ENCODE data around the gene TUBD1. TPM values are rescaled to one million over a fixed set of nuclear protein-coding genes. Genes with fewer than 3 reads are reported as not detected.
"Not testable (repeated sequence)": the region's sequence is repeated elsewhere in the genome, so short reads cannot be mapped to it uniquely, and the experiment has no call there.

TUBD1 gene, protein sequence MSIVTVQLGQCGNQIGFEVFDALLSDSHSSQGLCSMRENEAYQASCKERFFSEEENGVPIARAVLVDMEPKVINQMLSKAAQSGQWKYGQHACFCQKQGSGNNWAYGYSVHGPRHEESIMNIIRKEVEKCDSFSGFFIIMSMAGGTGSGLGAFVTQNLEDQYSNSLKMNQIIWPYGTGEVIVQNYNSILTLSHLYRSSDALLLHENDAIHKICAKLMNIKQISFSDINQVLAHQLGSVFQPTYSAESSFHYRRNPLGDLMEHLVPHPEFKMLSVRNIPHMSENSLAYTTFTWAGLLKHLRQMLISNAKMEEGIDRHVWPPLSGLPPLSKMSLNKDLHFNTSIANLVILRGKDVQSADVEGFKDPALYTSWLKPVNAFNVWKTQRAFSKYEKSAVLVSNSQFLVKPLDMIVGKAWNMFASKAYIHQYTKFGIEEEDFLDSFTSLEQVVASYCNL
- total RNA-seq, result 6.8 TPM
- long read RNA-seq, transcript TUBD1-201 (9 exons, 2,490 nt), result major isoform, 5 of 12 reads
- long read RNA-seq, partial matches to known transcripts, result 0 of 12 reads
- long read RNA-seq, other reads (novel, unspliced or antisense), result 4 of 12 reads

- peak; percentile 97 for DNase-seq (ENCODE audit: low spot score)
Observed at GRCh38 chr17:59892924-59893675, at the start of gene TUBD1, which contains the start of gene RPS6KB1. Gene TUBD1 (minus strand): TSS chr17:59892943. CDS start chr17:59891002, 1,941 bp downstream. Gene RPS6KB1 (plus strand): TSS chr17:59893121. CDS start chr17:59893185, 64 bp downstream.

DNA sequence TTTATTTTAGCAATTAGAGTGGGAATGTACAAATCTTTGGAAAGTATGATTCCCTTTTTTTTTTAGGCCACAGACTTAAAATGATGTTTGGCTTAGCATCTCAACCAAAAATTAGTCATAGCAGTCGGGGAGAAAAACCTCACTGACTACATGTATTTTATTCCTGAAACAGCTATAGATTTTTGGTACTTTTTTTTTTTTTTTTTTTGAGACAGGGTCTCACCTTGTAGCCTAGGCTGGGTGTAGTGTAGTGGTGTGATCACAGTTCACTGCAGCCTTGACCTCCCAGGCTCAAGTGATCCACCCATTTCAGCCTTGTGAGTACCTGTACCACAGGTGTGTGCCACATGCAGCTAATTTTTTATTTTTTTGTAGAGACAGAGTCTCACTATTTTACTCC is 48.4 kb upstream of the TUBD1 start:
- DNase-seq (ENCODE audit: low spot score), result no peak

DNA sequence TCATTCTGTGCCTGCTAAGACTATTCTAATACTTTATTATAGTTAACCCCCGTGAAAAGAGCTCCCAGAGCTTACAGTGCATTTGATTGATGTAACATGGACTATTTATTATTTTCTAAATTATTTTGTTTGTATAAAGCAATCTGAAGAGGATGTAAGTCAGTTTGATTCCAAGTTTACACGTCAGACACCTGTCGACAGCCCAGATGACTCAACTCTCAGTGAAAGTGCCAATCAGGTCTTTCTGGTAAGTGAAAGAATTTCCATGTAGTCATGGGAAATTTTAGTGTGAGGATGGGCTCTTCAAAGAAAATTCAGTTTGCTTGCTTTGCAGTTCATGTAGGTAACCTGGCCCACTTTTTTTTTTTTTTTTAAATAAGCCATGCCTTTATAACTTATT is 48.0 kb upstream of the TUBD1 start:
- DNase-seq (ENCODE audit: low spot score), result not testable (repeated sequence)

DNA sequence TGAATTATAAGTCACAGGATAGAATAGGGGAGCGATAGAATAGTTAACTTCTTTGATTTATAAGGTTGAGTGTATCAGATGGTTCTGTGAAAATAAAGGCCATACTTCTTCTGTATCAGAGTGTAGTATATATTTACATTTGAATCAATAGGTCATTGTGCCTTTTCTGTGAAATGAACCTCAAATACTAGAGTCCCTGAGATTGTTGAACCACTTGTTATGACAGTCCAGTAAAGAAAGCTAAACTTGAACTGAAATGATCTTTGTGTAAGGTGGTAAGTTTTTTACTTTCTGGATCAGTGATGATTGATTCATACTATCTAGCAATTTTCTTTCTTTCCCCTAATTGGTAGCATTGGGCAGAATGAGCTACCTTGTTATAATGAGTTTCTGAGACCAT is 40.6 kb upstream of the TUBD1 start:
- DNase-seq (ENCODE audit: low spot score), result not testable (repeated sequence)

DNA sequence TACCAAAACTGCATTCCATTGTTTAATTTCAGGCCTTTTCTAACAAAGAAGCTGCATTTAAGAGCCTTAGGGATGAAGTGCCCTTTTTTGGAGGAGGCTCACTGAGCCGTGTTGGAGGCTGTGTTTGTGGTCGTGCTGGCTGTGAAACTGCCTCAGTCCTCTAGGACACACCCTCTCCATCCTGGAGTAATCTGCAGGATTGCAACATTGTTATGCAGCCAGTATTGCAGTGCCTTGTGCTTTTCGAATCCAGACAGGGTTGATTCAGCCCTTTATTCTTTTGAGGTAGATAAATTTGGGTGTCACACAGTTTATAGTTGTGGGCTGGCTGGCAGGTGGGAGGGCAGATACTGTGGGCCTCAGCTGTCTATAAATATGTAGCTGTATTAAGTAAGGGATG is 38.0 kb upstream of the TUBD1 start:
- DNase-seq (ENCODE audit: low spot score), result not testable (repeated sequence)

DNA sequence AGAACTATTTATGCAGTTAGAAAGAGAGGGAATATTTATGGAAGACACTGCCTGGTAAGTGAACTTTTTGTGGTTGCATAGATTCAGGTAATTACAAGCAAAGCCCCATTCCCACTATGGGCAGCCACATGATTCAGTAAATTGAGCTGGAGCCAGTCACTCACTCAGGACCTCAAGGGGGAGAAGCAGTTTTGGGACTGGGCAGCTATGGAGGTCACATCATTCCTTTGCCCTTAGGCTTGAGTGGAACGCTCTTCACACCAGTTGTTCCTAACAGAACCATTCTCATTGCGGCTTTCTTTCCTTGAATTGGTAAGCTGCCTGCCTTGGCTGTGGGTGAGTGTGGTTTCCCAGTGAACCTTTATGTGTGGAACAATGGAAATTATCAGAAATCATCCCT is 37.4 kb upstream of the TUBD1 start:
- not testable (repeated sequence) for DNase-seq (ENCODE audit: low spot score)

DNA sequence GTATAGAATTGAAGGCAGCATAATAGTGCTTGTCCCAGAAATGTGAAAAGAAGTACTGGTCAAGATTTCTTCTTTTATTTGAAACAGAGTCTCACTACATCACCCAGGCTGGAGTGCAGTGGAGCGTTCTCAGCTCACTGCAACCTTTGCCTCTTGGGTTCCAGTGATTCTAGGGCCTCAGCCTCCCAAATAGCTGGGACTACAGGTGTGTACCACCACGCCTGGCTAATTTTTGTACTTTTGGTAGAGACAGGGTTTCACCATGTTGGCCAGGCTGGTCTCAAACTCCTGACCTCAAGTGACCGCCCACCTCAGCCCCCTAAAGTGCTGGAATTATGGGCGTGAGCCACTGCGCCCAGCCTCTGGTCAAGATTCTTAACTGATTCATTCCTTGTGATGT is 27.9 kb upstream of the TUBD1 start:
- not testable (repeated sequence) for DNase-seq (ENCODE audit: low spot score)

DNA sequence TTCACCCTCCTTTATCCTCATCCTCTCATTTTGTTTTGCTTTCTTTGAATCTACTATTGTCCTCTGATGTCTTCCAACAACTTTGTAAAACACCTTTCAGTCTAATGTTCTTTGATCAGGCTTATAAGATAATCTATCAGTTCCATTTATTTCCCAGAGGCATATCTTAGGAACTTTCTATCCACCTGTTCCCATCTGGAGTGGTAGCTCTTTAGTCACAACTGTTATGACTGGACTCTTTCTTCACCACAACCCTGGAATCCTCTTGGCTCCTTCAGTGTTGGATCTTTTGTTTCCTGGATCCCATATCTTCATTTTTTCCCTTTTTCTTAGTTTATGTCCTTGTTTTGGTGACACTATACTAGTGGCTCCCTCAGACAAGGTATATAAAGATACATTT is 23.7 kb upstream of the TUBD1 start:
- no peak for DNase-seq (ENCODE audit: low spot score)

DNA sequence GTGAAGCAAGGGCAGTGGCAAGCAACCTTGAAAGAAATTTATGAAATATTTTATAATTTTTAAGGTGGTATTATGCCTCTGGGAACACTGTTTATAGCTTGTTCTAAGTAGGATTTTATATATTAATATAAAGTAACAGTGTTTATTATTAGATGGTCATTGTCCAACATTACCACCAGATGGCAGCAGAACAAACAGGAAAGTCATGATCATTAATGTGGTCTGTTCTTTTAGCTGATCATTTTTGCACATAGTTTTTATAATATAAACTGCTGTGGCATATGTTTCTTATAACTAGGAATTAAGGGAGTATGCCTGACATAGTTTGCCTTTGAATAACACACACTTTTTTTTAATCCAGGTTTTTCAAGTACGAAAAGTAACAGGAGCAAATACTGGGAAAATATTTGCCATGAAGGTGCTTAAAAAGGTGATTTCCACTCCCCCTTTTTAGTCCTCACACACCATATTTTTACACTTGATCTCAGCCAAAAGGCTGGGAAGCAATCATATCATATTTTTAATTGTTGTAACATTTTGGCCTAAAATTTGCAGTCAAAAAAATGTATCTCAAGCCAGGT is 21.6 kb upstream of the TUBD1 start:
- no peak for DNase-seq (ENCODE audit: low spot score)

DNA sequence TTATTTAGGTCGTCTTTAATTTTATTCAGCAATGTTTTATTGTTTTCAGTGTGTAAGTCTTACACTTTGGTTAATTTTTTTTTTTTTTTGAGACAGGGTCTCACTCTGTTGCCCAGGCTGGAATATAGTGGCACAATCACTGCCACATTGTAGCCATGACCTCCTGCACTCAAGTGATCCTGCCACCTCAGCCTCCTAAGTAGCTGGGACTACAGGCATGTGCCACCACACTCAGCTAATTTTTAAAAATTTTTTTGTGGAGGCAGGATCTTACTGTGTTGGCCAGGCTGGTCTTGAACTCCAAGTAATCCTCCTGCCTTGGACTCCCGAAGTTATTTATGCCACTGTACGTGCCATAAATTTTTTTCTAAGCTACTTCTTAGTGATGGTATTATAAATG is 14.7 kb upstream of the TUBD1 start:
- no peak for DNase-seq (ENCODE audit: low spot score)

DNA sequence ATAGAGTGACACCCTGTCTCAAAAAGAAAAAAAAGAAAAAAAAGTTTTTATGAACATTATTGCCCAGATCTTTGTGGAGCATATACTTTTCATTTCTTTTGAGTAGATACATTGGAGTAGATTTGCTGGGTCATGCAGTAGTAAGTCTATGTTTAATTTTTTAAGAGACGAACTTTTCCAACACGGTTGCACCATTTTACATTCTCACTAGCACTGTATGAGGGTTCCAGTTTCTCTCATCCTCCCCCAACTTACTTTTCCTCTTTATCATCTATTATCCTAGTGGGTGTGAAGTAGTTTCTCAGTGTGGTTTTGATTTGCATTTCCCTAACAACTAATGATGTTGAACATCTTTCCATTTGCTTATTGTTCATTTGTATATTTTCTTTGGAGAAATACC is 10.7 kb upstream of the TUBD1 start:
- DNase-seq (ENCODE audit: low spot score), result no peak

- DNase-seq (ENCODE audit: low spot score), result no peak
Observed at GRCh38 chr17:59901604-59902003, 8.9 kb upstream of the TUBD1 start.

DNA sequence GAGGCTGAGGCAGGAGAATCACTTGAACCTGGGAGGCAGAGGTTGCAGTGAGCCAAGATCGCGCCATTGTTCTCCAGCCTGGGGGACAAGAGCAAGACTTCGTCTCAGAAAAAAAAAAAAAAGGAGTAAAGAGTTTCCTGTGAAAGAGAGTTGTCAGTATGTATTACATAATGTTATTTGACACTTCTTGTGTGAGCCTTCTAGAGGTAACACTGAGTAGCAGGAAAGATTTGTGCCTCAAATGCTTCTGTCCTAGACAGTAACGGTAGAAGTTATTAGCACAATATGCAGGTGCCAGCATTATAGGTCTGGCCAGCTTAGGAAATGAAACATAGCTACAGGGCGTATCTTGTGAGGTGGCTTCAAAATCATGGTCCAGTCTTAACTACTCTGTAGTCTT is 6.4 kb upstream of the TUBD1 start:
- no peak for DNase-seq (ENCODE audit: low spot score)

DNA sequence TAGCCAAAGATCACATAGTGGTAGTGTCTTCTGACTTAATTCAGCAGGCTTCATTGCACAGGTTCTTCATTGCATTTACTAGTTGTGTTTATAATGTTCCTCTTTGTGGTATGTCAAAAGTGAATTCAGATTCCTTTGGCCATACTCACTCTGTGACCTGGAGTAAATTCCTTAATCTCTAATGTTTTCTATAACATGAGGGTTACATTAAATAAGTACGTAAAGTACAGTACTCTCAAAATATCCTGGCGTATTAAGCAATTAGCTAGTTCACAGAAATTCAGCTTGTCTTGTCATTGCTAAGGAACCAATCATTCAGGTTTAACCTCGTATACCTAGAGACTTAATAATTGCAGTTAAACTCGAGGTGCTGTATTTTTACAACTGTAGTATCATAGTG is 4.3 kb upstream of the TUBD1 start:
- no peak for DNase-seq (ENCODE audit: low spot score)

GRCh38 chr17:59893676-59894100 is 945 bp upstream of the TUBD1 start:
- no peak for DNase-seq (ENCODE audit: low spot score)

DNA sequence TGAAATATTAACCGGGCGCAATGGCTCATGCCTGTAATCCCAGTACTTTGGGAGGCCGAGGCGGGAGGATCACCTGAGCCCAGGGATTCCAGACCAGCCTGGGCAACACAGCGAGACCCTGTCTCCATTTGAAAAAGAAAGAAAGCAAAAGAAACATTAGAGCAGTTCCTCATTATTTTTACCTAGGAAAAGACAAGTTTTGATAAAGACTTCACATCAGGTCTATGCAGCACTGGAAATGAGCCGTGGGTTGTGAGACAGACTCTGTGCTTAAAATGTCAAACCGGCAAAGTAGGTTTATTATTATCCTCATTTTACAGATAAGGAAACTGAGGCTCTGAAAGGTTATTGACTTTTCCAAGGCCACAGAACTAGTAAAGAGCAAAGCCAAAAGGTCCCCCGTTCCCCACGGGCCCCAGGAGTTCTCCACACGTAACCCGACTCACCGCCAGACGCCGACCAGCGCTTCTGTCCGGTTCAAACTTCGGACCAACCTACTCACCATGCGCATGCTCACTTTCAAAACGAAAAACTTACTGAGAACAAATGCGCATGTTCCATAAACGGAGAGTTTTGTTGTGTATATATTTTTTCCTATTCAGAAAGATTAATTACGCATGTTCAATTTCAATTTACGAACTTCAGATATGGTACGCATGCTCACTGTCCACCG is 356 bp downstream of the TUBD1 start:
- DNase-seq (ENCODE audit: low spot score), result no peak

- DNase-seq (ENCODE audit: low spot score), result no peak
Observed at GRCh38 chr17:59890720-59891119, 2.0 kb downstream of the TUBD1 start.

- no peak for DNase-seq (ENCODE audit: low spot score)
Observed at GRCh38 chr17:59888145-59888750, 4.5 kb downstream of the TUBD1 start.

DNA sequence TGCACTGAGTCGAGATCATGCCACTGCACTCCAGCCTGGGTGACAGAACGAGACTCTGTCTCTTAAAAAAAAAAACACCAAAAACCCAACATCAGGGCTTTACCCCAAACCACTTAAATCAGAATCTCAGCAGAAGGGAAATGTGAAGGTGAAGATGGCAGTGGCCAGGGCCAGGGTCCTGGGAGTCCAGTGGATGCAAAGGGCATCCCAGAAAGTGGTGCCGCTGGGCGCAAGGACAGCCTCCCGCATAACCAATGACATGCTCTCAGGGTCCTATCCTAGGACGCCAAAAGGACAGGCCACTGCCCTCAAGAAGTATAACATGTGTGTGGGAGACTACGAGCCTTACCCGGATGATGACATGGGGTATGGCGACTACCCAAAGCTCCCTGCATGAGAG is 7.9 kb downstream of the TUBD1 start:
- DNase-seq (ENCODE audit: low spot score), result no peak

DNA sequence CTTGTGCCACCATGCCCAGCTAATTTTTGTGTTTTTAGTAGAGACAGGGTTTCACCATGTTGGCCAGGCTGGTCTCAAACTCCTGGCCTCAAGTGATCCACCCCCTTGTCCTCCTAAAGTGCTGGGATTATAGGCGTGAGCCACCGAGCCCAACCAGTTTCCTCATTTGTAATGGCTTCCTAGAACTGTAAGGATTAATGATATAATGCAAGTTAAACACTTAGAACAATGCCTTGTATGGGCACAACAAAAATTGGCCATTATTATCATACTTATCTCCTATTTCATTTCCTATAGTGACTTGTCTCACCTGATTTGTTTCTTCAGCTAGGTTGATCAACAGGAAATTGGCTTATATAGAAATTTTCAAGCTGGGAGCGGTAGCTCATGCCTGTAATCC is 14.1 kb downstream of the TUBD1 start:
- peak; percentile 41 for DNase-seq (ENCODE audit: low spot score)

DNA sequence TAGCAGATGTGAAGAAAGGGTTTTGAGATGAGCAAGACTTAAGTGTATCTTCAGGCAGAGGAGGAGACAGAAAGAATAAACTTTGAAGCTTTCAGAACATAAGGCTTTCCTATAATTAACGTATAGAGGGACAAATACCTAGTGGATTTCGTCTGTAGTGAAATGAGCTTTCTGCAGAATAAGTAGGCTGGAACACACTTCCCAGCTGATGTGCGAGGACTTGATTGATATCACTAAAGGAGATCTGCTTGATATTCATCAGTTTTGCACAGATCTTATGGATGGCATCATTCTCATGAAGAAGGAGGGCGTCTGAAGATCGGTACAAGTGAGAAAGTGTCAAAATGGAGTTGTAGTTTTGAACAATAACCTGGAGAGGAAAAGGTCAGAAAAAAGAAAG is 14.8 kb downstream of the TUBD1 start:
- DNase-seq (ENCODE audit: low spot score), result no peak
